ENCODE results near the gene MYOM1. TPM values are rescaled to one million over a fixed set of nuclear protein-coding genes. Genes with fewer than 3 reads are reported as not detected.

The MYOM1 gene
- total RNA-seq, 1 experiment from 2014 or later = 0.92 TPM

DNA sequence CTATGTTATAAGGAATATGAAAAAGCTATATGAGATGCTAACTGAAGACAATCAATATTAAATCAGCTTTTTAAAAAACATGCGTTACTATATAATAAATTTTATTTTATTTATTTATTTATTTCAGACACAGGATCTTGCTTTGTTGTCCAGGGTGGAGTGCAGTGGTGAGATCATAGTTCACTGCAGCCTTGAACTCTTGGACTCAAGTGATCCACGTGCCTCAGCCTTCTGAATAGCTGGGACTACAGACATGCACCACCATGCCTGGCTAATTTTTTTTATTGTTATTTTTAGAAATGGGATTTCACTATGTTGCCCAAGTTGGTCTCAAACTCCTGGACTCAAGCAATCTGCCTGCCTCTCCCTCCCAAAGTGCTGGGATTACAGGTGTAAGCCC lies 89.4 kb downstream of the MYOM1 start:
- ChIA-PET POLR2A (no interaction called here), CTCF (no interaction called here)
- DNase-seq (ENCODE audit: low read depth, low spot score) (no peak), ATAC-seq (no peak)
- intact Hi-C loops (cut with micrococcal nuclease; ENCODE audit: unreplicated experiment) = no loop called here
- TF ChIP-seq SIN3A (IDR thresholded peaks at IDR 0.05; ENCODE audit: borderline replicate concordance, insufficient read depth, low read depth, low read length) (no peak), POLR2AphosphoS5 (IDR thresholded peaks at IDR 0.05; ENCODE audit: low read depth, low read length) (no peak), TCF7L2 (IDR thresholded peaks at IDR 0.05; ENCODE audit: low read depth, low read length) (no peak)
- TF ChIP-seq, protein P1, sequence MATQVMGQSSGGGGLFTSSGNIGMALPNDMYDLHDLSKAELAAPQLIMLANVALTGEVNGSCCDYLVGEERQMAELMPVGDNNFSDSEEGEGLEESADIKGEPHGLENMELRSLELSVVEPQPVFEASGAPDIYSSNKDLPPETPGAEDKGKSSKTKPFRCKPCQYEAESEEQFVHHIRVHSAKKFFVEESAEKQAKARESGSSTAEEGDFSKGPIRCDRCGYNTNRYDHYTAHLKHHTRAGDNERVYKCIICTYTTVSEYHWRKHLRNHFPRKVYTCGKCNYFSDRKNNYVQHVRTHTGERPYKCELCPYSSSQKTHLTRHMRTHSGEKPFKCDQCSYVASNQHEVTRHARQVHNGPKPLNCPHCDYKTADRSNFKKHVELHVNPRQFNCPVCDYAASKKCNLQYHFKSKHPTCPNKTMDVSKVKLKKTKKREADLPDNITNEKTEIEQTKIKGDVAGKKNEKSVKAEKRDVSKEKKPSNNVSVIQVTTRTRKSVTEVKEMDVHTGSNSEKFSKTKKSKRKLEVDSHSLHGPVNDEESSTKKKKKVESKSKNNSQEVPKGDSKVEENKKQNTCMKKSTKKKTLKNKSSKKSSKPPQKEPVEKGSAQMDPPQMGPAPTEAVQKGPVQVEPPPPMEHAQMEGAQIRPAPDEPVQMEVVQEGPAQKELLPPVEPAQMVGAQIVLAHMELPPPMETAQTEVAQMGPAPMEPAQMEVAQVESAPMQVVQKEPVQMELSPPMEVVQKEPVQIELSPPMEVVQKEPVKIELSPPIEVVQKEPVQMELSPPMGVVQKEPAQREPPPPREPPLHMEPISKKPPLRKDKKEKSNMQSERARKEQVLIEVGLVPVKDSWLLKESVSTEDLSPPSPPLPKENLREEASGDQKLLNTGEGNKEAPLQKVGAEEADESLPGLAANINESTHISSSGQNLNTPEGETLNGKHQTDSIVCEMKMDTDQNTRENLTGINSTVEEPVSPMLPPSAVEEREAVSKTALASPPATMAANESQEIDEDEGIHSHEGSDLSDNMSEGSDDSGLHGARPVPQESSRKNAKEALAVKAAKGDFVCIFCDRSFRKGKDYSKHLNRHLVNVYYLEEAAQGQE (IDR thresholded peaks at IDR 0.05; ENCODE audit: insufficient read depth in 1 of 2, low read depth in 2 of 2, low read length in 1 of 2) = no peak
- TF ChIP-seq, protein P2, sequence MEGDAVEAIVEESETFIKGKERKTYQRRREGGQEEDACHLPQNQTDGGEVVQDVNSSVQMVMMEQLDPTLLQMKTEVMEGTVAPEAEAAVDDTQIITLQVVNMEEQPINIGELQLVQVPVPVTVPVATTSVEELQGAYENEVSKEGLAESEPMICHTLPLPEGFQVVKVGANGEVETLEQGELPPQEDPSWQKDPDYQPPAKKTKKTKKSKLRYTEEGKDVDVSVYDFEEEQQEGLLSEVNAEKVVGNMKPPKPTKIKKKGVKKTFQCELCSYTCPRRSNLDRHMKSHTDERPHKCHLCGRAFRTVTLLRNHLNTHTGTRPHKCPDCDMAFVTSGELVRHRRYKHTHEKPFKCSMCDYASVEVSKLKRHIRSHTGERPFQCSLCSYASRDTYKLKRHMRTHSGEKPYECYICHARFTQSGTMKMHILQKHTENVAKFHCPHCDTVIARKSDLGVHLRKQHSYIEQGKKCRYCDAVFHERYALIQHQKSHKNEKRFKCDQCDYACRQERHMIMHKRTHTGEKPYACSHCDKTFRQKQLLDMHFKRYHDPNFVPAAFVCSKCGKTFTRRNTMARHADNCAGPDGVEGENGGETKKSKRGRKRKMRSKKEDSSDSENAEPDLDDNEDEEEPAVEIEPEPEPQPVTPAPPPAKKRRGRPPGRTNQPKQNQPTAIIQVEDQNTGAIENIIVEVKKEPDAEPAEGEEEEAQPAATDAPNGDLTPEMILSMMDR (IDR thresholded peaks at IDR 0.05) = no peak
- no peaks in the 10 kb centered on the region for H3K36me3 ChIP-seq (ENCODE audit: control insufficient read depth, insufficient read depth, low read length)
- no peaks in the 10 kb centered on the region for H3K4me1 ChIP-seq (ENCODE audit: control insufficient read depth, insufficient read depth, low read length)
- H3K4me3 ChIP-seq (ENCODE audit: low read depth in 2 of 2, low read length in 2 of 2) = no peak overlapping the region
- no peaks in the 10 kb centered on the region for H3K9me3 ChIP-seq (ENCODE audit: control insufficient read depth, insufficient read depth, low read depth, low read length)
- H3K27me3 ChIP-seq (ENCODE audit: control insufficient read depth, insufficient read depth, low read length) = no peaks in the 10 kb centered on the region
- H3K27ac ChIP-seq (ENCODE audit: low read length) = no peak overlapping the region
- in situ Hi-C loops (cut with HindIII; ENCODE audit: low pct_unique_long_range_greater_than_20kb, low sequenced_read_pairs) = no loop called here
- BruUV-seq (replicated peaks) = no TSS peak

DNA sequence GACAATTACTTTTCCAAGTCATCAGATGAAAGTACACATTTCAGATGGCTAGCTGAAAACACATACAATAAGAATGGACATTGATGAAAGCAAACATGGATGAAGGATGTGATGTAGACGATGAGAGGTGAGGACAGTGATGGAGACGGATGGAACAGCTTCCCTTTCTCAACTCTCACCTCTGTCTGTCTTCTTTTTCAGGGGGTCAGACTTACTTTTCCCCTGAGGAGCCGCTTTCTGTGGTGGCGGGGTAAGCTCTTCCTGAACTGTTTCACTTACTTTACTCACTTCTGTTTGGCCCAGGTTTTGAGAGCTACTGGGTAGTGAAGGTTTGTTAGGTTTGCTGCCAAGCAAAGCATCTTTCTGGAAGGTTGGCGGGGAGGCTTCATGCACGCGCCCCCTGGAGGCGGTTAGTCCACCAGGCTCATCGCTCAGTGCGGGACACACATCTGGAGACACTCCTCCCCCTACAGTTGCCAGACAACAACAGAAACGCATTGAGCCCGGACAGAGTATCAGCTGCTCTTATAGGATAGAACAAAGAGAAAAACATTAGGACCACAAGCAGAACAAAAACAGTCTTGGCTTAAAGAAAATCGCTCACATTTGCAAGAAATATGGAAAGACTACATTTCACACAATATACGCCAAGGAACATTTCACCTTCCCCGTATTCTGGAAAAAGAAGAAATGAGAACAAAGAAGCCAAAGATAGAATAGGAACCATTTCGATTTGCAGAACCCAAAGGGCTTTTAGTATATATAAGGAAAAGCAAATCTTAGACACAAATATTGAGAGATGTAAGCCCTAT lies 90.5 kb downstream of the MYOM1 start:
- Histone ChIP-seq H3K36me3 (ENCODE audit: control insufficient read depth, insufficient read depth, low read length) (no peaks in the 10 kb centered on the region), H3K9me3 (ENCODE audit: control insufficient read depth, insufficient read depth, low read depth, low read length) (no peaks in the 10 kb centered on the region), H3K27me3 (ENCODE audit: control insufficient read depth, insufficient read depth, low read length) (no peaks in the 10 kb centered on the region), H3K27ac (ENCODE audit: low read length) (no peak overlapping the region), H3K4me1 (ENCODE audit: control insufficient read depth, insufficient read depth, low read length) (no peaks in the 10 kb centered on the region), H3K4me3 (ENCODE audit: low read depth in 2 of 2, low read length in 2 of 2) (no peak overlapping the region)
- in situ Hi-C loops (cut with HindIII; ENCODE audit: low pct_unique_long_range_greater_than_20kb, low sequenced_read_pairs) = no loop called here
- TF ChIP-seq SIN3A (IDR thresholded peaks at IDR 0.05; ENCODE audit: borderline replicate concordance, insufficient read depth, low read depth, low read length) = no peak
- TF ChIP-seq, protein P2 (IDR thresholded peaks at IDR 0.05) = peak; percentile 94
- TF ChIP-seq TCF7L2 (IDR thresholded peaks at IDR 0.05; ENCODE audit: low read depth, low read length) = no peak
- ATAC-seq (peak; percentile 99), DNase-seq (ENCODE audit: low read depth, low spot score) (peak; percentile 56)
- ChIA-PET POLR2A (interaction anchor here (0.5 to 0.7 kb wide), 3 partner anchors 11 to 192 kb away, joined by 3 to 5 read pairs (median 4); no protein-coding TSS in a partner anchor), CTCF (interaction anchor here (0.7 to 1.1 kb wide), 3 partner anchors 33 to 1022 kb away, joined by 3 read pairs; no protein-coding TSS in a partner anchor)
- no TSS peak for BruUV-seq (replicated peaks)
- intact Hi-C loops (cut with micrococcal nuclease; ENCODE audit: unreplicated experiment) = no loop called here
